Endothelial cell of umbilical vein (primary cell): ENCODE results near the gene SRP14. TPM values are rescaled to one million over a fixed set of nuclear protein-coding genes. Genes with fewer than 3 reads are reported as not detected.

Experiments
- BruUV-seq: library from RNA; stranded (reverse); fragments of 400-500 nt; replicated peaks from 2 replicates; lab custom pipeline; 2021; lab: Mats Ljungman, UMichigan
- CTCF ChIA-PET: fragments of 300-600, 350-600 bp; sonication (Branson Sonifier 250); formaldehyde crosslinking; loops from one replicate; lab custom pipeline; 2021; ENCODE audit warnings: antibody characterized with exemption, inconsistent platforms; lab: Charles Lee
- POLR2A ChIA-PET: fragments of 300-600, 350-600 bp; sonication (Branson Sonifier 250); formaldehyde crosslinking; loops from one replicate; lab custom pipeline; 2021; ENCODE audit warnings: antibody characterized with exemption, inconsistent platforms; lab: Charles Lee
- DNase-seq: peaks from one replicate; pipeline ENCODE4 v3.0.0-alpha.2; 2011; ENCODE audit warnings: low read depth, low spot score
- FAIRE-seq: peaks from 2 replicates; lab custom pipeline; 2011; peaks lifted over from hg19 to GRCh38; lab: Jason Lieb, UNC
- H2AFZ ChIP-seq: 2 replicates; pipeline ENCODE4 v1.6.0; 2012; ENCODE audit warnings: low read depth, low read length, control low read depth, inconsistent platforms
- H3K27ac ChIP-seq: 2 replicates; pipeline ENCODE4 v1.5.1; 2011; ENCODE audit warnings: low read depth, mild to moderate bottlenecking, control low read depth, low read length, moderate library complexity; ENCODE audit not compliant: insufficient read depth
- H3K27me3 ChIP-seq, 2 experiments: 2 replicates each; pipeline versions ENCODE4 v1.6.0 to v1.6.1; 2011; ENCODE audit warnings: low read length in 2 of 2, mixed read lengths in 1 of 2; ENCODE audit not compliant: control insufficient read depth in 2 of 2, insufficient read depth in 2 of 2
- H3K36me3 ChIP-seq, 2 experiments: 2 replicates in 1 of 2; 3 replicates in 1 of 2; pipeline ENCODE4 v1.5.1; 2011; ENCODE audit warnings: low read length in 2 of 2, mild to moderate bottlenecking in 1 of 2, moderate library complexity in 1 of 2; ENCODE audit not compliant: control insufficient read depth in 2 of 2, insufficient read depth in 2 of 2; ENCODE audit errors: extremely low read depth in 1 of 2
- H3K4me1 ChIP-seq: 3 replicates; pipeline ENCODE4 v1.5.1; 2011; ENCODE audit warnings: mild to moderate bottlenecking, low read length; ENCODE audit not compliant: control insufficient read depth, insufficient read depth; ENCODE audit errors: extremely low read depth
- H3K4me2 ChIP-seq: 2 replicates; pipeline ENCODE4 v1.6.1; 2011; ENCODE audit warnings: low read length, control low read depth, mixed read lengths; ENCODE audit not compliant: insufficient read depth
- H3K4me3 ChIP-seq, 3 experiments: fragments of 200-600 bp in 1 of 3; sonication (generic), shearing (Covaris generic) in 1 of 3; replicated peaks in 1 of 3; 2 replicates each; pipeline ENCODE4 v1.5.1; 2011 to 2016; ENCODE audit warnings: control low read depth in 3 of 3, low read length in 3 of 3, mild to moderate bottlenecking in 2 of 3, inconsistent platforms in 1 of 3, low read depth in 1 of 3, moderate library complexity in 1 of 3; ENCODE audit not compliant: insufficient read depth in 1 of 3
- H3K79me2 ChIP-seq: 2 replicates; pipeline ENCODE4 v1.6.0; 2012; ENCODE audit warnings: low read length, inconsistent platforms; ENCODE audit not compliant: control insufficient read depth, insufficient read depth
- H3K9ac ChIP-seq: replicated peaks from 2 replicates; pipeline ENCODE3; 2011; ENCODE audit warnings: low read length, control low read depth; ENCODE audit not compliant: insufficient read depth; ENCODE audit errors: extremely low read depth
- H3K9me1 ChIP-seq: replicated peaks from 3 replicates; pipeline ENCODE4 v1.6.0; 2011; ENCODE audit warnings: mild to moderate bottlenecking, low read length; ENCODE audit not compliant: control insufficient read depth, insufficient read depth; ENCODE audit errors: extremely low read depth
- H3K9me3 ChIP-seq: replicated peaks from 2 replicates; pipeline ENCODE4 v1.5.1; 2012; ENCODE audit warnings: low read length, inconsistent platforms; ENCODE audit not compliant: control insufficient read depth, insufficient read depth
- H4K20me1 ChIP-seq: replicated peaks from 2 replicates; pipeline ENCODE3; 2011; ENCODE audit warnings: mild to moderate bottlenecking, low read length; ENCODE audit not compliant: control insufficient read depth, insufficient read depth; ENCODE audit errors: extremely low read depth
- EZH2 ChIP-seq: IDR thresholded peaks from 2 replicates; pipeline ENCODE4 v1.6.1; 2012; ENCODE audit warnings: borderline replicate concordance, low read depth, mild to moderate bottlenecking, moderate library complexity, low read length, inconsistent platforms; ENCODE audit not compliant: severe bottlenecking
- GATA2 ChIP-seq: IDR thresholded peaks from 2 replicates; pipeline ENCODE4 v1.7.0; 2011; ENCODE audit warnings: low read depth, mild to moderate bottlenecking, moderate library complexity, mixed read lengths, low read length; ENCODE audit not compliant: insufficient read length, insufficient read depth
- JUN ChIP-seq: IDR thresholded peaks from 2 replicates; pipeline ENCODE4 v1.6.1; 2011; ENCODE audit warnings: borderline replicate concordance, low read depth; ENCODE audit not compliant: insufficient read length, insufficient read depth
- dilution Hi-C: fragments of 300-500 bp; cut with MboI; formaldehyde crosslinking; loops from one replicate; pipeline ENCODE4 v1.15.0; 2019; ENCODE audit warnings: low sequenced_read_pairs; ENCODE audit not compliant: extremely low pct_ligation_motif_present
- intact Hi-C: fragments of 100-400 bp; cut with micrococcal nuclease; formaldehyde crosslinking; loops from one replicate; pipeline ENCODE4 v1.10.0; 2022
- polyA plus RNA-seq, 4 experiments: library from polyadenylated mRNA; depleted of rRNA in 3 of 4; stranded (reverse) in 3 of 4; unstranded in 1 of 4; fragments of >200 nt; gene quantifications; 2 replicates each; pipeline versions ENCODE4 v1.2.1 to v1.2.3, GENCODE V29; 2011 to 2012; ENCODE audit warnings: missing spikeins in 1 of 4
- total RNA-seq: library from RNA; stranded (reverse); gene quantifications from 2 replicates; pipeline ENCODE4 v1.2.3, GENCODE V29; 2021

The SRP14 gene
- total and polyA plus RNA-seq, 2 donors (not counting 3 experiments of a cell fraction or from before 2014, with no cell fraction given): 220 to 330 TPM

GRCh38 chr15:40080847-40081246 is 41.9 kb upstream of the SRP14 start:
- H3K36me3 ChIP-seq: no peaks in the 10 kb centered on the region
- H3K9ac ChIP-seq: peak overlapping the region; percentile 67
- H3K4me2 ChIP-seq: peak overlapping the region; percentile 64
- dilution Hi-C loops: no loop called here
- peak overlapping the region in 1 of 3 experiments; percentile 47 for H3K4me3 ChIP-seq
- H3K9me3 ChIP-seq: no peaks in the 10 kb centered on the region
- no peaks in the 10 kb centered on the region for H4K20me1 ChIP-seq
- ChIA-PET CTCF (interaction anchor here (1.8 to 2.2 kb wide), 3 partner anchors 23 to 34 kb away, joined by 6 to 12 read pairs (median 8); partner anchors contain the start of gene BMF), POLR2A (interaction anchor here (1.3 kb wide), 1 partner anchor 23 kb away, joined by 4 read pairs; no protein-coding TSS in a partner anchor)
- H3K9me1 ChIP-seq: no peaks in the 10 kb centered on the region
- no peak for TF ChIP-seq EZH2
- peak; percentile 62 for TF ChIP-seq GATA2
- H3K27ac ChIP-seq: peak overlapping the region; percentile 81
- peak; percentile 85 for DNase-seq
- intact Hi-C loops: loop anchor here (1.0 kb wide), 2 partner anchors 17 to 34 kb away; no protein-coding TSS in a partner anchor
- no peaks in the 10 kb centered on the region for H3K27me3 ChIP-seq
- peak; percentile 67 for FAIRE-seq
- H3K4me1 ChIP-seq: peaks cover 28% of the 10 kb centered on the region
- no TSS peak for BruUV-seq
- H2AFZ ChIP-seq: peak overlapping the region; percentile 80
- no peaks in the 10 kb centered on the region for H3K79me2 ChIP-seq

GRCh38 chr15:40080104-40080503 is 41.1 kb upstream of the SRP14 start:
- TF ChIP-seq JUN (peak; percentile 9), EZH2 (no peak)
- intact Hi-C loops: no loop called here
- Histone ChIP-seq H2AFZ (no peak overlapping the region), H3K9ac (no peak overlapping the region), H3K79me2 (no peaks in the 10 kb centered on the region), H3K27ac (no peak overlapping the region), H3K9me3 (no peaks in the 10 kb centered on the region), H3K4me2 (no peak overlapping the region), H3K4me1 (peaks cover 36% of the 10 kb centered on the region), H3K27me3 (no peaks in the 10 kb centered on the region), H3K9me1 (no peaks in the 10 kb centered on the region), H3K4me3 (no peak overlapping the region), H4K20me1 (no peaks in the 10 kb centered on the region), H3K36me3 (no peaks in the 10 kb centered on the region)
- FAIRE-seq (no peak), DNase-seq (peak; percentile 17)
- POLR2A ChIA-PET: no interaction called here
- CTCF ChIA-PET: no interaction called here
- BruUV-seq: no TSS peak
- dilution Hi-C loops: no loop called here
